ENCODE results near the gene ALPK3.

DNA sequence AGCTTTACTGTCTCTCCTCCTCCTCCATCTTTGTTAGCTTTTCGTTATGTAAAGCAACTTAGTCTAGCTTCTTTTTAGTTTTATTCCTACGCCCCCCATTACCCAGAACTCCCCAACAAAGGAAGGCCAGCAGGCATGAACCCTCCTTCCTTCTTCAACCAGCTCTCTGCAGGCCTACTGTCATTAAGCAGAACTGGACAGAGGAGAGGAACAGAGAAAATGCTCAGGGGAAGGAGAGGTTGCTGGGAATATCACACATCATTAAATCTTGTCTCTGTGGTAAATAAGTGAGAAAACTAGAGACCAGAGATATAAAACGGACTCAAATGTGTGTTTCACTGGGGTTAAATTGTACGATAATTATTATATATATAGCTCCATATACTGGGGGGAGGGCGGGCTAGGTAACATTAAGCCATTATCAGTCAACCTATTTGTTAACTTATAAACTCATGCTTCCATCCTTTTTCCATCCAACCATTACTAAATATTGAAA lies 48.0 kb downstream of the ALPK3 start:
- TF ChIP-seq CTCF (IDR thresholded peaks at IDR 0.05) (no peak), POLR2A (IDR thresholded peaks at IDR 0.05) (no peak)
